Pancreas (tissue), 10 donors: ENCODE results near the gene RAB29. TPM values are rescaled to one million over a fixed set of nuclear protein-coding genes. Genes with fewer than 3 reads are reported as not detected.

Experiments
- ATAC-seq, 4 donors: fragments of 200-7000 bp; cut with Tn5 transposase; one replicate each; pipeline versions ENCODE4 v1.8.0 to v1.9.1; 2020; ENCODE audit warnings: mild to moderate bottlenecking in 4 of 4, moderate library complexity in 4 of 4
- DNase-seq, 6 donors: peaks; one replicate each; pipeline ENCODE4 v3.0.0-alpha.2; 2020
- FAIRE-seq: peaks from 2 replicates; lab custom pipeline; 2012; peaks lifted over from hg19 to GRCh38; lab: Jason Lieb, UNC
- H3K27ac ChIP-seq, 4 donors: fragments of 200-600 bp; sonication (generic); 1 replicate in 3 of 4; 2 replicates in 1 of 4; pipeline versions ENCODE4 v1.5.0 to v1.8.0; 2020
- H3K27me3 ChIP-seq, 4 donors: fragments of 200-600 bp; one replicate each; pipeline ENCODE4 v1.8.0; 2021
- H3K36me3 ChIP-seq, 3 donors: fragments of 200-600 bp; sonication (generic) in 1 of 3; one replicate each; pipeline versions ENCODE4 v1.5.0 to v1.8.0; 2020 to 2021
- H3K4me1 ChIP-seq, 3 donors: fragments of 200-600 bp; one replicate each; pipeline ENCODE4 v1.8.0; 2021
- H3K4me3 ChIP-seq, 4 donors: fragments of 200-600 bp; sonication (generic) in 2 of 4; one replicate each; pipeline versions ENCODE4 v1.5.0 to v1.8.0; 2020 to 2021
- H3K9me3 ChIP-seq, 4 donors: fragments of 200-600 bp; one replicate each; pipeline ENCODE4 v1.8.0; 2021
- CTCF ChIP-seq, 4 donors: fragments of 200-600 bp; sonication (generic) in 3 of 4; IDR thresholded peaks; one replicate each; pipeline versions ENCODE4 v1.5.0 to v1.8.0; 2021; ENCODE audit warnings: antibody characterized with exemption in 4 of 4
- WGBS, 2 donors: extraction: QIAGEN DNeasy Blood & Tissue Kit; methylation state at CpG; one replicate each; pipeline ENCODE4 v1.1.7; 2013; 5-methylcytosine and 5-hydroxymethylcytosine counted together
- intact Hi-C, 3 donors: fragments of 100-400 bp; cut with DNase I; formaldehyde crosslinking; loops; one replicate each; pipeline versions ENCODE4 v1.11.1 to v1.14.2; 2022
- polyA plus RNA-seq, 2 donors: library from polyadenylated mRNA; stranded (reverse); fragments of 200-250 nt; gene quantifications; one replicate each; pipeline ENCODE4 v1.2.3, GENCODE V29; 2013
- total RNA-seq, 6 donors: library from RNA; stranded (reverse); fragmentation: NEBNext Ultra II Directional in 4 of 6; extraction: Animal tissue kit (Norgen Biotek cat#: 25700) in 4 of 6; gene quantifications; one replicate each; pipeline versions ENCODE4 v1.2.1 to v1.2.4, GENCODE V29; 2021 to 2023
- donor health status: healthy with polysubstance abuse.
- donor health status: DM: no; HTN: no; CAD: no; lungs with moderate emphysema.
- donor health status: DM: no; HTN: no; CAD: no.
- donor health status: control.
- donor health status: control.
- donor health status: Bipolar disorder and iron deficiency.
- donor health status: DM: yes; HTN: yes; CAD: no.
- donor health status: DM: no; HTN: no; CAD: no.
- donor health status: DM: no; HTN: no; CAD: no.
- donor health status: DM: yes; HTN: yes; CAD: no.

RAB29 gene
- total and polyA plus RNA-seq, 8 donors: 5.4 to 12.2 (median 7.0) TPM

- ATAC-seq (no peak), FAIRE-seq (no peak), DNase-seq (no peak)
- Histone ChIP-seq H3K4me3 (no peak overlapping the region), H3K36me3 (peaks cover 0 to 88% (median 19%) of the 10 kb centered on the region in 3 donors), H3K27me3 (no peaks in the 10 kb centered on the region), H3K9me3 (no peaks in the 10 kb centered on the region), H3K4me1 (peaks cover 0 to under 1% (median 0%) of the 10 kb centered on the region in 3 donors), H3K27ac (no peak overlapping the region)
- intact Hi-C loops: loop anchor here in 2 of 3 donors (5.0 to 10.0 kb wide), 2 partner anchors 121 to 183 kb away; no protein-coding TSS in a partner anchor
- TF ChIP-seq CTCF (IDR thresholded peaks at IDR 0.05): no peak
- 65 to 71% methylated on average over 5 of the region's 5 CpGs for WGBS, 2 donors
Observed at GRCh38 chr1:205794011-205794730, 18.9 kb upstream of the RAB29 start.

DNA sequence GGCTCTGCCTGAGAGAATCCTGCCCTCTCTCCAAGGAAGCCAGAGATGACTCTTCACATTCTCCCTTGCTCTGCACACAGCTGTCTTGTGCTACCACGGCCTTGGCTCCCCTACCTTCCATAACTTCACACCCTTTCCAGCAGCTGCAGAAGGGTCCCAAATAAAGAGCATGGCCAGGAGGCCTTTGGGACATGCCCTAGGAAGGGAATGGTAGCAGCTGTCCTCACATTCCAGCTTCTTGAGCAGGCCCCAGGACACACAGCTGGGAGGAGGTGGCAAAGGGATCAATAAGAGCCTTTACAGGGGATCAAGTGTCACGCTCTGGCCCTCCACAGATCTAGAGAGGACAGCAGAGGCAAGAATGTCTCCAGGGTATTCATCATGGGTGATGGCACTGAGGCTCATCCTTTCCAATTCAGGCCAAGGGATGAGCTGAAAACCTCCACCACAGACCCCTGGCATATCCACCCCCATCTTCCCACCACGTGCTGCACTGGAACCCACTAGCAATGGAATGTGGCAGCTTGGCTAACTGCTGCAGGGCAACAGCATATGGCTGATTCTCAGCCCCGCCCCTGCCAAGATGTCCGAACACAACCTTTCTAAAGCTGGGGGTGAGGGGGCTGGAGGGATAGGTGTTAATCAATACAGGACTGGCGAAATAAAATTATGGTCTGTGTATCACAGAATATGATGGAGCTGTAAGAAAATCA, 17.8 kb upstream of the RAB29 start:
- intact Hi-C loops: loop anchor here in 2 of 3 donors (5.0 to 10.0 kb wide), 2 partner anchors 122 to 184 kb away; no protein-coding TSS in a partner anchor
- DNase-seq (no peak), ATAC-seq (peak in 1 of 4 donors; percentile 30), FAIRE-seq (no peak)
- TF ChIP-seq CTCF (IDR thresholded peaks at IDR 0.05): no peak
- Histone ChIP-seq H3K9me3 (no peaks in the 10 kb centered on the region), H3K4me3 (no peak overlapping the region), H3K36me3 (peaks cover 0 to 77% (median 10%) of the 10 kb centered on the region in 3 donors), H3K27ac (no peak overlapping the region), H3K4me1 (no peaks in the 10 kb centered on the region), H3K27me3 (no peaks in the 10 kb centered on the region)
- 48 to 52% methylated on average over 6 of the region's 6 CpGs for WGBS, 2 donors

GRCh38 chr1:205792481-205792881, 17.2 kb upstream of the RAB29 start:
- Histone ChIP-seq H3K4me3 (no peak overlapping the region), H3K27ac (no peak overlapping the region), H3K4me1 (no peaks in the 10 kb centered on the region), H3K36me3 (peaks cover 0 to 71% (median 10%) of the 10 kb centered on the region in 3 donors), H3K9me3 (no peaks in the 10 kb centered on the region), H3K27me3 (no peaks in the 10 kb centered on the region)
- intact Hi-C loops: loop anchor here in 2 of 3 donors (5.0 to 10.0 kb wide), 2 partner anchors 122 to 185 kb away; no protein-coding TSS in a partner anchor
- FAIRE-seq (no peak), ATAC-seq (no peak), DNase-seq (no peak)
- TF ChIP-seq CTCF (IDR thresholded peaks at IDR 0.05): no peak
- 78% methylated on average over 8 of the region's 8 CpGs for WGBS, 2 donors

- DNase-seq (peak in 4 of 6 donors; percentile 55 to 78 (median 59)), FAIRE-seq (no peak), ATAC-seq (peak; percentile 72 to 94 (median 91))
- no peaks in the 10 kb centered on the region for H3K9me3 ChIP-seq
- H3K27ac ChIP-seq: no peak overlapping the region
- no peaks in the 10 kb centered on the region for H3K4me1 ChIP-seq
- WGBS, 2 donors: 59 to 63% methylated on average over 5 of the region's 5 CpGs
- intact Hi-C loops: loop anchor here in 2 of 3 donors (5.0 to 10.0 kb wide), 2 partner anchors 123 to 186 kb away; no protein-coding TSS in a partner anchor
- TF ChIP-seq CTCF (IDR thresholded peaks at IDR 0.05): peak; percentile 36 to 63 (median 56)
- peaks cover 0 to 64% (median 10%) of the 10 kb centered on the region in 3 donors for H3K36me3 ChIP-seq
- no peaks in the 10 kb centered on the region for H3K27me3 ChIP-seq
- no peak overlapping the region for H3K4me3 ChIP-seq
Observed at GRCh38 chr1:205791568-205792180, 16.4 kb upstream of the RAB29 start.
